Adrenal gland (tissue), 12 donors: ENCODE data around the gene DSTYK. TPM values are rescaled to one million over a fixed set of nuclear protein-coding genes. Genes with fewer than 3 reads are reported as not detected.
"Not testable (repeated sequence)": the region's sequence is repeated elsewhere in the genome, so short reads cannot be mapped to it uniquely, and the experiment has no call there.

Experiments
- DNase-seq, 7 donors: peaks; one replicate each; pipeline ENCODE4 v3.0.0-alpha.2; 2019 to 2020
- H3K27ac ChIP-seq, 5 donors: fragments of 200-600 bp; sonication (generic) in 4 of 5; 1 replicate in 3 of 5; 2 replicates in 2 of 5; pipeline versions ENCODE4 v1.5.1 to v1.8.0; 2016 to 2020; ENCODE audit warnings: mild to moderate bottlenecking in 1 of 5
- H3K27me3 ChIP-seq: fragments of 200-600 bp; 2 replicates; pipeline ENCODE4 v1.8.0; 2021
- H3K36me3 ChIP-seq, 2 donors: fragments of 200-600 bp; replicated peaks in 1 of 2; 1 replicate in 1 of 2; 2 replicates in 1 of 2; pipeline versions ENCODE4 v1.5.1 to v1.8.0; 2018 to 2022
- H3K4me1 ChIP-seq, 2 donors: fragments of 200-600 bp; replicated peaks in 1 of 2; 1 replicate in 1 of 2; 2 replicates in 1 of 2; pipeline versions ENCODE4 v1.5.1 to v1.8.0; 2018 to 2021
- H3K4me3 ChIP-seq, 4 donors: fragments of 200-600 bp; sonication (generic) in 3 of 4; one replicate each; pipeline ENCODE4 v1.5.1; 2016 to 2018
- H3K9me3 ChIP-seq, 3 donors: fragments of 200-600 bp; sonication (generic) in 1 of 3; replicated peaks in 1 of 3; 1 replicate in 2 of 3; 2 replicates in 1 of 3; pipeline versions ENCODE4 v1.5.1 to v1.8.0; 2016 to 2021
- POLR2A ChIP-seq, 2 donors: fragments of 450-650 bp; IDR thresholded peaks; one replicate each; pipeline ENCODE4 v1.6.1; 2017; ENCODE audit warnings: antibody characterized with exemption in 2 of 2, mild to moderate bottlenecking in 2 of 2, moderate library complexity in 1 of 2
- WGBS, 4 donors: extraction: QIAGEN DNeasy Blood & Tissue Kit in 2 of 4; methylation state at CpG; one replicate each; pipeline versions ENCODE4 v1.1.5 to v1.1.7; 2013 to 2017; 5-methylcytosine and 5-hydroxymethylcytosine counted together
- intact Hi-C, 2 donors: fragments of 100-400 bp; cut with DNase I; formaldehyde crosslinking; loops; one replicate each; pipeline versions ENCODE4 v1.14.1 to v1.15.0; 2022 to 2023
- polyA plus RNA-seq, 3 donors: library from polyadenylated mRNA; stranded (reverse); fragments of 200-250 nt in 2 of 3; fragments of 350-450 nt in 1 of 3; fragmentation: Illumina TruSeq in 1 of 3; extraction: RNeasy Lipid Tissue Mini Kit (QIAGEN cat#74804) in 1 of 3; gene quantifications; one replicate each; pipeline ENCODE4 v1.2.3, GENCODE V29; 2013 to 2014
- total RNA-seq, 9 donors: library from RNA; depleted of rRNA in 4 of 9; stranded (reverse); fragments of >200 nt in 4 of 9; fragments of 120-200 nt in 1 of 9; fragmentation: NEBNext Ultra II Directional in 1 of 9; extraction: Animal tissue kit (Norgen Biotek cat#: 25700) in 1 of 9; gene quantifications; one replicate each; pipeline versions ENCODE4 v1.1.0 to v1.2.4, GENCODE V29; 2013 to 2023
- TF ChIP-seq, protein P1 (sequence below), 6 experiments: fragments of 450-650 bp in 4 of 6; fragments of 200-600 bp in 2 of 6; sonication (generic) in 1 of 6; IDR thresholded peaks; 1 replicate in 5 of 6; 2 replicates in 1 of 6; pipeline versions ENCODE4 v1.5.1 to v1.8.0; 2016 to 2021; ENCODE audit warnings: antibody characterized with exemption in 6 of 6, mild to moderate bottlenecking in 2 of 6, moderate library complexity in 1 of 6
- donor health status: healthy with polysubstance abuse.
- donor health status: Bipolar disorder and iron deficiency.
- donor health status: DM: yes; HTN: yes; CAD: no.
- donor health status: DM: no; HTN: no; CAD: no.
- donor health status: DM: no; HTN: no; CAD: no.
- donor health status: DM: yes; HTN: yes; CAD: no.

Gene DSTYK
- total and polyA plus RNA-seq, 12 donors, result 4.4 to 22.9 (median 16.1) TPM

GRCh38 chr1:205168291-205168690, 43.2 kb downstream of the DSTYK start:
- Histone ChIP-seq H3K9me3 (no peaks in the 10 kb centered on the region), H3K36me3 (peaks cover 0 to 35% of the 10 kb centered on the region in 2 donors), H3K27ac (no peak overlapping the region), H3K27me3 (no peaks in the 10 kb centered on the region), H3K4me1 (no peaks in the 10 kb centered on the region), H3K4me3 (no peak overlapping the region)
- no peak for DNase-seq
- 78 to 100% (median 81%) methylated on average over 1 of the region's 1 CpG for WGBS, 4 donors
- intact Hi-C loops, result no loop called here
- TF ChIP-seq POLR2A (IDR thresholded peaks at IDR 0.05), result no peak
- TF ChIP-seq, protein P1, sequence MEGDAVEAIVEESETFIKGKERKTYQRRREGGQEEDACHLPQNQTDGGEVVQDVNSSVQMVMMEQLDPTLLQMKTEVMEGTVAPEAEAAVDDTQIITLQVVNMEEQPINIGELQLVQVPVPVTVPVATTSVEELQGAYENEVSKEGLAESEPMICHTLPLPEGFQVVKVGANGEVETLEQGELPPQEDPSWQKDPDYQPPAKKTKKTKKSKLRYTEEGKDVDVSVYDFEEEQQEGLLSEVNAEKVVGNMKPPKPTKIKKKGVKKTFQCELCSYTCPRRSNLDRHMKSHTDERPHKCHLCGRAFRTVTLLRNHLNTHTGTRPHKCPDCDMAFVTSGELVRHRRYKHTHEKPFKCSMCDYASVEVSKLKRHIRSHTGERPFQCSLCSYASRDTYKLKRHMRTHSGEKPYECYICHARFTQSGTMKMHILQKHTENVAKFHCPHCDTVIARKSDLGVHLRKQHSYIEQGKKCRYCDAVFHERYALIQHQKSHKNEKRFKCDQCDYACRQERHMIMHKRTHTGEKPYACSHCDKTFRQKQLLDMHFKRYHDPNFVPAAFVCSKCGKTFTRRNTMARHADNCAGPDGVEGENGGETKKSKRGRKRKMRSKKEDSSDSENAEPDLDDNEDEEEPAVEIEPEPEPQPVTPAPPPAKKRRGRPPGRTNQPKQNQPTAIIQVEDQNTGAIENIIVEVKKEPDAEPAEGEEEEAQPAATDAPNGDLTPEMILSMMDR (IDR thresholded peaks at IDR 0.05), result no peak

DNA sequence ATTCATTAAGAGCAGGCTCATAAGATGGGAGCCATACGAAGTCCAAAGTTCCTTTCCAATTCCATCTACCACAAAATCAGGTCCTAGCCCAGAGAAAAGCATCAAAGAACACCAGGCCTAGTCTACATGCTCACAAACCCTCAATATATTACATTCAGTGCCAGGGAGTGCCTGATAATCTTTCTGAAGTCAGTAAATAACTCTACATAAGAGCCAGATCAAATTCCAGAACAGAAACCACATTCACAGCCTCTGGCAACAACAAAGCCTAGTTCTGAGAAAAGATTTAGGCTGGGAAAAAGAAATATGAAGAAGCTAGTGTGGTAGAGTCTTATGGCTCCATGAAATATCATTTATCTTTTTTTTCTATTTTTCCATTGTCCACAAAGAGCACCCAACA, 49.2 kb downstream of the DSTYK start:
- H3K9me3 ChIP-seq, result no peaks in the 10 kb centered on the region
- intact Hi-C loops, result no loop called here
- no peak overlapping the region for H3K4me3 ChIP-seq
- no peak overlapping the region for H3K27ac ChIP-seq
- peaks cover 0 to 75% of the 10 kb centered on the region in 2 donors for H3K36me3 ChIP-seq
- TF ChIP-seq, protein P1 (IDR thresholded peaks at IDR 0.05), result no peak
- TF ChIP-seq POLR2A (IDR thresholded peaks at IDR 0.05), result no peak
- no peaks in the 10 kb centered on the region for H3K27me3 ChIP-seq
- DNase-seq, result no peak
- WGBS, 4 donors, result 83 to 96% (median 86%) methylated on average over 1 of the region's 1 CpG
- H3K4me1 ChIP-seq, result peaks cover 7 to 13% of the 10 kb centered on the region in 2 donors

DNA sequence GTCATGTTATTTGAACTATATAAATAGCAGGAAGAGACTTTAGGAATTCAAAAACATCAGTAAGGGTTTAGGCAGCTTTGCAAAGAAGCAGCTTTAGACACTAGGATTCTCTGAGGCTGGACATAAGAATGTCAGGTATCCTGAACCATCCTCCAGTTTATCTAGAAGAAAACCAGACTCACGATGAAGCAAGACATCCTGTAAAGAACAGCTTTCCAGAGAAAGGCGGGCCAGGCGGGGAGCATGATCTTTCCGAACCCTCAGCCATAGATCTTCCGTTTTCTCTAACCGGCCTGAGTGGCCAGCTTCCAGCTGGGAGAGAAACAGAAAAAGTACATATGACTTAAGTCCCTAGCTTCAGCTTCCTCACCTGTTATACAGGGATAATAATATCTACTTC, 50.4 kb downstream of the DSTYK start:
- no peak for TF ChIP-seq POLR2A (IDR thresholded peaks at IDR 0.05)
- TF ChIP-seq, protein P1 (IDR thresholded peaks at IDR 0.05), result no peak
- H3K9me3 ChIP-seq, result no peaks in the 10 kb centered on the region
- WGBS, 4 donors, result 88 to 95% (median 92%) methylated on average over 6 of the region's 6 CpGs
- H3K27ac ChIP-seq, result no peak overlapping the region
- no peak for DNase-seq
- intact Hi-C loops, result no loop called here
- no peak overlapping the region for H3K4me3 ChIP-seq
- H3K4me1 ChIP-seq, result peaks cover 13 to 17% of the 10 kb centered on the region in 2 donors
- H3K27me3 ChIP-seq, result no peaks in the 10 kb centered on the region
- H3K36me3 ChIP-seq, result peaks cover 0 to 73% of the 10 kb centered on the region in 2 donors

GRCh38 chr1:205158048-205158616, 53.4 kb downstream of the DSTYK start:
- Histone ChIP-seq H3K27me3 (no peaks in the 10 kb centered on the region), H3K4me1 (peaks cover 13 to 17% of the 10 kb centered on the region in 2 donors), H3K9me3 (no peaks in the 10 kb centered on the region), H3K4me3 (no peak overlapping the region), H3K36me3 (peaks cover 0 to 78% of the 10 kb centered on the region in 2 donors), H3K27ac (peak overlapping the region in 4 of 5 donors; percentile 53 to 72 (median 63))
- WGBS, 4 donors, result 81 to 97% (median 95%) methylated on average over 2 of the region's 2 CpGs
- TF ChIP-seq POLR2A (IDR thresholded peaks at IDR 0.05), result no peak
- TF ChIP-seq, protein P1 (IDR thresholded peaks at IDR 0.05), result no peak
- DNase-seq, result no peak
- intact Hi-C loops, result no loop called here

DNA sequence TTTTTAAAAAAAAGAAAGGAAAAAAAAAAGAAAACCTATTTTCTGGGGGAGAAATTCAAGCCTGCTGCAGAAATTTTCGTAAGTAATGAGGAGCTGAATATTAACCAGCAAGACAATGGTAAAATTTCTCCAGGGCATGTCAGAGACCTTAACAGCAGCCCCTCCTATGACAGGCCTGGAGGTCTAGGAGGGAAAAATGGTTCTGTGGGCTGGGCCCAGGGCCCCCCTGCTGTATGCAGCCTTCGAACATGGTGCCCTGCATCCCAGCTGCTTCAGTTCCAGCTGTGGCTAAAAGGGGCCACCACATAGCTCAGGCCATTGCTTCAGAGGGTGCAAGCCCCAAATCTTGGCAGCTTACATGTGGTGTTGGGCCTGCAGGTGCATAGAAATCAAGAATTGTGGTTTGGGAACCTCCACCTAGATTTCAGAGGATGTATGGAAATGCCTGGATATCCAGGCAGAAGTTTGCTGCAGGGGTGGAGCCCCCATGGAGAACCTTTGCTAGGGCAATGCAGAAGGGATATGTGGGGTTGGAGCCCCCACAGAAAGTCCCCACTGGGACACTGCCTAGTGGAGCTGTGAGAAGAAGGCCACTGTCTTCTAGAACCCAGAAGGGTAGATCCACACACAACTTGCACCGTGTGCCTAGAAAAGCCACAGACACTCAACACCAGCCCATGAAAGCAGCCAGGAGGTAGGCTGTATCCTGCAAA, 55.7 kb downstream of the DSTYK start:
- H3K4me3 ChIP-seq, H3K27ac ChIP-seq, H3K27me3 ChIP-seq, intact Hi-C loops, H3K9me3 ChIP-seq: not testable (repeated sequence)
- Histone ChIP-seq H3K36me3 (peaks cover 0 to 57% of the 10 kb centered on the region in 2 donors), H3K4me1 (peaks cover 17 to 19% of the 10 kb centered on the region in 2 donors)
- 67 to 97% (median 82%) methylated on average over 3 of the region's 3 CpGs for WGBS, 4 donors
- peak in 1 of 7 donors; percentile 36 for DNase-seq
